Urothelium cell line (cell line): Measurements from ENCODE around the gene GLYAT.
"Not testable (repeated sequence)": the region's sequence is repeated elsewhere in the genome, so short reads cannot be mapped to it uniquely, and the experiment has no call there.

Experiments used
- DNase-seq: peaks from one replicate; pipeline ENCODE4 v3.0.0; 2011; ENCODE audit warnings: low spot score, mixed read lengths
- FAIRE-seq: peaks from 2 replicates; lab custom pipeline; 2011; peaks lifted over from hg19 to GRCh38; lab: Jason Lieb, UNC

Gene GLYAT

DNA sequence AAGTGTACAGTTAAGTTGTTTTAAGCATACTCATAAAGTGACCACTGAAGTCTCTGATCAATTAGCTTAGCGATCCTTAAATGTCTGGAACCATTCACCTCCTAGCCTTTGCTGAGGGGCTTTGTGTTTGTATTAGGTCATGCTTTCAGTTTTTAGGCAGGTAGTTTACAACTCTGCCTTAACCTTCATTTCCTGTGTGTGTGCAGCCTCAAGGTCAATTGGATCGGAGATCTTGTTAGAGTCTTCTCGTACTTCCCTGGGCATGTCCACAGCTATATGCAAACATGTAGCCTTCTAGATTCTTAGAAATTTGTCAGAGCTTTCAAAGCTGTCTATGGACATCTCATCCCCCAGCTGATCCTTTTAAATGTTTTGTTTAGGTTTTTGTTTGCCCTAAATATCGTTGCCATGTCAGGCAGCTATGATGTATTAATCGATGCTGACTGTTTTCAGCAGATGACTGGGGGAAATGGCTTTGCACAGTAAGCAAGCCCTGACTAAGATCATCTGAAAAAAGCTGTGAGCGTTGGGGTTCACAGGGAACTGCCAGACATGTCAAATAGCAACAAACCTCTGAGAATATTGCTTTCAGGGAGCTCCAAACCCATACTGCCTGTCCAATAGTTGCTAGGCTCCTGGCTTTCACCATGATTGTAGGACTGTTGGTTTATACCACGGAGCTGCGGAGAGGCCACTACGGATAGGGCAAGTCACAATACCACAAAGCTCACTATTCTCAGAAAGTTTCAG is 45.6 kb downstream of the GLYAT start:
- FAIRE-seq, result no peak
- no peak for DNase-seq

DNA sequence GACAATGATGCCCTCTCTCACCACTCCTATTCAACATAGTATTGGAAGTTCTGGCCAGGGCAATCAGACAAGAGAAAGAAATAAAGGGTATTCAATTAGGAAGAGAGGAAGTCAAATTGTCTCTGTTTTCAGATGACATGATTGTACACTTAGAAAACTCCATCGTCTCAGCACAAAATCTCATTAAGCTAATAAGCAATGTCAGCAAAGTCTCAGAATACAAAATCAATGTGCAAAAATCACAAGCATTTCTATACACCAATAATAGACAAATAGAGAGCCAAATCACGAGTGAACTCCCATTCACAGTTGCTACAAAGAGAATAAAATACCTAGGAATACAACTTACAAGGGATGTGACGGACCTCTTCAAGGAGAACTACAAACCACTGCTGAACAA is 49.1 kb downstream of the GLYAT start:
- FAIRE-seq, result not testable (repeated sequence)

DNA sequence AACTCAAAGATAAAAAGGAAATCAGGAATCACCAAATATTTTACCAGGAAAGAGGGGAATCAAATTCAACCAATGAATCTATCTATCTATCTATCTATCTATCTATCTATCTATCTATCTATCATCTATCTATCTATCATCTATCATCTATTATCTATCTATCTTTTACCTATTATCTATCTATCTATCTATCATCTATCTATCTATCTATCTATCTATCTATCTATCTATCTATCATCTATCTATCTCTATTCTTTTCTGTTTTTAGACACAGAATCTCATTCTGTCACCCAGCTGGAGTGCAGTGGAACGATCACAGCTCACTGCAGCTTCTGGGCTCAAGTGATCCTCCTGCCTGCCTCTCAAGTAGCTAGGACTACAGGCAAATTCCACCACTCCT is 54.2 kb downstream of the GLYAT start:
- FAIRE-seq, DNase-seq: not testable (repeated sequence)

More for the DNA sequence above, 49.1 kb downstream of the GLYAT start:
- not testable (repeated sequence) for DNase-seq

DNA sequence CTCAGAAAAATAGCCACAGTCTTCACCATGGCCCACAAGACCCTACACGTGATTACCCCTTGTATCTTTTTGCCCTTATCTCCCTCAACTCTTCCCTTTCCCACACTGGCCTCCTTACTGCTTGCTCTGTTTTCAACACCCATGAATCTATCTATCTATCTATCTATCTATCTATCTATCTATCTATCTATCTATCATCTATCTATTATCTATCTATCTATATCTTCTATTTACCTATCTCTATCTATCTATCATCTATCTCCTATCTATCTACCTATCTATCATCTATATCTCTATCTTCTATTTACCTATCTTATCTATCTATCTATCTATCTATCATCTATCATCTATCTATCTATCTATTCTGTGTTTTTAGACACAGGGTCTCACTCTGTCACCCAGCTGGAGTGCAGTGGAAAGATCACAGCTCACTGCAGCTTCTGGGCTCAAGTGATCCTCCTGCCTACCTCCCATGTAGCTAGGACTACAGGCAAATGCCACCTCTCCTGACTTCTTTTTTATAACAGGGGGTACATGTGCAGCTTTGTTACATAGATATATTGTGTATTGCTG is 55.1 kb downstream of the GLYAT start:
- no peak for FAIRE-seq
- DNase-seq, result no peak

DNA sequence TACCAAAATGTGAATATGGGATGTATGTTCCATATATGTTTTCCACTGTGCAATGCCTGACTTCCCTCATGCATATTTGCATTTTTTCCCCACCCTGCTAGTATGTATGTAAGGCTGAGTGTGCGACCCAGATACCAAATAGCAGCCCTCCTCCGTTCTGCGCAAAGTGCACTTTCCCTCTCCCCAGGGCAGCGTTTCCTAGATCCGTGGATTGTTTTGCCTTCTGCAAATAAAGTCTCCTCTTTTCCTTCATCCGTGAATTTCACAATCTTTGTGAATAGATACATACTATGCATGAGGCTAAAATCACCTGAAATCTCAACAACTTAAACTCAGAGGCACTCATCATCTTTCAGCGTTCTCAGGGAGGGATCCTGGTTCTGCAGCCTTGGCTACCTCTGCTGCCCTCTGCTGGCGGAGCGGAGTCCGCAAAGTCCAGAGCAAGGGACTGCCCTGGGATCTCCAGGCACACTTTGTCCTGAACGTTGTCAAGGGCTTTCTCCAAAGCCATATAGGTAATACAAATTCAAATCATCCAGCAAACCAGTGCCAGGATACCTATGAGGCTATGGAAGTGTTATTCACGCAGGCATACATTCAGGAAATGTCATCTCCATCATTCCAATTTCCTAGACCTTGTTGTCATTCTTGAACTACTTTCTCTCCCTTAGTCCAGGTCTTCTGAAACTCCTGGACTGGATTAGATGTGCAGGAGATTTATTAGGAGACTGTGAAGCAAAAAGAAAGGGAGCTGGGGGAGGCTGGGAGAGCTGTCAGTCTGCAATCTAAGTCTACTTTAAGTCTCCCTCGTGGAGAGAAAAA is 56.2 kb downstream of the GLYAT start:
- FAIRE-seq, result no peak
- peak; percentile 83 for DNase-seq

DNA sequence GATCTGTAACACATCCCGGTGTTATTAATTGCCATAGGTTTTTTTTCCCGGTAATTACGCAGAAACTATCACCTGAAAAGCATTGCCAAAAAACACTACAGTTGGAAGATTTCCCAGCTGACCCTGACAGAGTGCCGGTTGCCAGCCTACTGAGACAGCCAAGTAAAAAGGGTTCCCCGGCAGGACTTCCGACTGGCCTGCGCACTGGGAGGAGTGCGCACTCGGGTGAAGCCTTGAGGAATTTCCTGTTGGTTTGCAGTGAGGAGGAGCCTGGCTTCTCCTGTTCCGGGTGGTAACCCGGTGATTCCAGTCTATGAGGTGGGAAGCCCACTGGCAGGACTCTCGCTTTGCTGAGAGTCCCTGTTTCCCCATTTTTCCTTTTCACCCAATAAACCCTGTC is 57.1 kb downstream of the GLYAT start:
- no peak for DNase-seq
- no peak for FAIRE-seq

DNA sequence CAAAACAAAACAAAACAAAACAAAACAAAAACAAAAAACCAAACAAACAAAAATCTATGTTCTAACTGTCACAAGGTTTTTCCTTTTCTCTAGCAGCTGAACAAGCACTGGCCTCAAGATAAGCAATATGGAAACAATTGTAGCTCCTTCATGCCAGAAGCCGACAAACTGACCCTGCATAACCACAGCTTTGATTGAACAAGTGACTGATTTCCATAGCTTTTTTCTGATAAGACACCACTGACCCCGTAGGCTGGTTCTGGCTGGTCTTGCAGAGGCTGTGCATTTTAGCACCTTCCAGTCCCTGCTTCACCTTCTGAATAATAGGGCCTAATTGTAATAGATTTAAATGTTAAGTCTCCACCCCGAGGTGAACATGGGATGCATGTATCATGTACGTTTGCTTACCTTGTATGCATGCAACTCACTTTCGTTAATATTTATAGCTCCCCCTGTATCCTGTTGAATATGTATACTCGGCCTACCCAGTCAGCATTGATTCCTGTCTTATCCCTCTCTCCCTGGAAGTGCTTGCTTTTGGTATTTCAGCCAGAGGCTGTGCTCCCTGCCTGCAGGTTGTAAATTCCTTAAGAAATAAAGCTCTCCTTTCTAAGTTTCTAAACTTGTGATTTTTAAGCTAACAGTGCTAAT is 59.6 kb downstream of the GLYAT start:
- no peak for DNase-seq
- FAIRE-seq, result no peak

DNA sequence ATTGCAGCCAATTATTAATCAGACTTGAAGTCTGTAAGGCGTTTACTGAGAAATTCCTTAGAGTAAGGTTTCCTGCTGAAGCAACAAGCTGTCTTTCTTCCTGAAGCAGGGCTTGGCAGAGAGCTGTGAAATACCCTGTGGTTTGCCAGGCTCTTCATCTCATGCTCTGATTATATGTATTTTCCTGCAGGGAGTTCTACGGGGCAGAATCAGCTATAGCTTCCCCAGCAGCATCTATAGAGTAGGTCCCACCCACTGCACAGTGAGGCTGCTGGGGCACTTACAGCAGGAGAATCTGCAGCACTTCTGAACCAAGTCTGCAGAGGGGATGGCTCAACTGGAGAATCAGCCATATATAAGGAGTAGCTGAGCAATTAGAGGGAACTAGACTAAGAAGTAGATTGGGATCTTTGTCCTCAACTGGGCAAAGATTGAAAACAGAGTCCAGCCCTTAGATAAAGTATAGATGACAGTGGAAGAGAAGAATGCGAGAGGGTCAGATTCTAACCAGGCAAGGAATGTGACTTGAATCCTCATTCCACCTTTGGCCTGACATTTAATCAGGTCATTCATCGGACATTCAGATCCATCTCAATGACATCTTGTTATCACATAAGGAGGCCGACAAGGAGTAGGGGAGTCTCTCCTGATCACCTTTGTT is 71.7 kb downstream of the GLYAT start:
- no peak for FAIRE-seq
- no peak for DNase-seq

DNA sequence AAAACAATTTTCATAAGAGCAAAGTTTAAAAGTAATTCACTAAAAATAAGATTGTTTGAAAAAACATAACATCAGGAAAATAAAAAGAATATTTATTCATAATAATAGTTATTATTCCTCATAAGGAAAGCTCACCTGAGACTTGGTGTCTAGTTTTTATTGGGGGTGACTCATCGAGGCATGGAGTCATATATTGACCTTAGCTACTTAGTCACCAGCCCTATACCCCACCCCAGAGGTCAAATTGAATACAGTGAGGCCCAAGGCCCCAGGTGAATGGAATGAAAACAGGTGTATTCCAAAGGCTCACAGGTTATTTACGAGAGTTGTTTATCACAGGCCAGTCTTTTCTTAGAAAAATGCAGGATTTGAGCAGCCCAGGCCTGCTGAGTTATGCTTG is 72.3 kb downstream of the GLYAT start:
- FAIRE-seq (no peak), DNase-seq (peak; percentile 62)
